Neural cell (in vitro differentiated cells): ENCODE results near the gene ANKRD28. TPM values are rescaled to one million over a fixed set of nuclear protein-coding genes. Genes with fewer than 3 reads are reported as not detected.

Experiments
- H2AFZ ChIP-seq: fragments of 200-600, 300-800 bp; sonication (generic), shearing (Covaris generic); 2 replicates; pipeline ENCODE4 v1.6.0; 2014; ENCODE audit warnings: low read depth, mild to moderate bottlenecking, antibody characterized with exemption, low read length, moderate library complexity
- H3F3A ChIP-seq: fragments of 200-600 bp; shearing (Covaris generic); 2 replicates; pipeline ENCODE4 v1.6.1; 2016; ENCODE audit warnings: mild to moderate bottlenecking, moderate library complexity, mixed read lengths, antibody characterized with exemption, low read length; ENCODE audit not compliant: insufficient read depth, poor library complexity, severe bottlenecking
- H3K27ac ChIP-seq: fragments of 200-600, 300-800 bp; sonication (generic), shearing (Covaris generic); 2 replicates; pipeline ENCODE4 v1.5.1; 2014; ENCODE audit warnings: mild to moderate bottlenecking, low read length, moderate library complexity
- H3K27me3 ChIP-seq: fragments of 300-800, 200-600 bp; sonication (generic), shearing (Covaris generic); 2 replicates; pipeline ENCODE4 v1.6.0; 2014; ENCODE audit warnings: mild to moderate bottlenecking, low read depth, low read length, moderate library complexity; ENCODE audit not compliant: insufficient read depth
- H3K36me3 ChIP-seq: fragments of 300-800, 200-600 bp; sonication (generic), shearing (Covaris generic); 2 replicates; pipeline ENCODE4 v1.5.1; 2014; ENCODE audit warnings: mild to moderate bottlenecking, antibody characterized with exemption, low read length, moderate library complexity; ENCODE audit not compliant: insufficient read depth
- H3K4me2 ChIP-seq: fragments of 300-800, 200-600 bp; sonication (generic), shearing (Covaris generic); 2 replicates; pipeline ENCODE4 v1.6.0; 2014; ENCODE audit warnings: mild to moderate bottlenecking, low read length
- H3K4me3 ChIP-seq: fragments of 300-800, 200-600 bp; sonication (generic), shearing (Covaris generic); 2 replicates; pipeline ENCODE4 v1.5.1; 2014; ENCODE audit warnings: mild to moderate bottlenecking, low read length, moderate library complexity
- H3K79me2 ChIP-seq: fragments of 200-600 bp; shearing (Covaris generic); replicated peaks from 2 replicates; pipeline ENCODE4 v1.6.0; 2014; ENCODE audit warnings: mild to moderate bottlenecking, low read length, moderate library complexity; ENCODE audit not compliant: insufficient read depth
- H3K9ac ChIP-seq: fragments of 300-800, 200-600 bp; sonication (generic), shearing (Covaris generic); 2 replicates; pipeline ENCODE4 v1.6.1; 2016; ENCODE audit warnings: mild to moderate bottlenecking, low read length, mixed read lengths
- H3K9me2 ChIP-seq: fragments of 200-600 bp; shearing (Covaris generic); 2 replicates; pipeline ENCODE4 v1.6.1; 2016; ENCODE audit warnings: mild to moderate bottlenecking, low read length, mixed read lengths; ENCODE audit not compliant: insufficient read depth
- H3K9me3 ChIP-seq: fragments of 200-600, 300-800 bp; sonication (generic), shearing (Covaris generic); 2 replicates; pipeline ENCODE4 v1.6.1; 2016; ENCODE audit warnings: mild to moderate bottlenecking, mixed run types, low read length, moderate library complexity, mixed read lengths
- H4K20me1 ChIP-seq: fragments of 200-600 bp; shearing (Covaris generic); 2 replicates; pipeline ENCODE4 v1.6.1; 2016; ENCODE audit warnings: mild to moderate bottlenecking, mixed run types; ENCODE audit not compliant: insufficient read depth
- EP300 ChIP-seq: fragments of 450-650 bp; conservative IDR thresholded peaks from 2 replicates; pipeline ENCODE4 v1.6.1; 2014; ENCODE audit warnings: antibody characterized with exemption, mild to moderate bottlenecking, moderate library complexity; ENCODE audit not compliant: poor library complexity, severe bottlenecking
- EZH2 ChIP-seq: fragments of 200-600, 300-800 bp; shearing (Covaris generic), sonication (generic); IDR thresholded peaks from 2 replicates; pipeline ENCODE4 v1.6.1; 2014; ENCODE audit warnings: antibody characterized with exemption, low read length, borderline replicate concordance, mild to moderate bottlenecking; ENCODE audit not compliant: insufficient read depth, poor library complexity, severe bottlenecking
- MXI1 ChIP-seq: fragments of 450-650 bp; conservative IDR thresholded peaks from 2 replicates; pipeline ENCODE4 v1.6.1; 2014; ENCODE audit warnings: antibody characterized with exemption, mild to moderate bottlenecking; ENCODE audit not compliant: poor library complexity, severe bottlenecking
- POLR2AphosphoS5 ChIP-seq: IDR thresholded peaks from 2 replicates; pipeline ENCODE4 v1.6.1; 2012
- RAD21 ChIP-seq: fragments of 450-650 bp; conservative IDR thresholded peaks from 2 replicates; pipeline ENCODE4 v1.6.1; 2014; ENCODE audit warnings: antibody characterized with exemption, mild to moderate bottlenecking, moderate library complexity
- SMC3 ChIP-seq: fragments of 450-650 bp; conservative IDR thresholded peaks from 2 replicates; pipeline ENCODE4 v1.6.1; 2014; ENCODE audit warnings: antibody characterized with exemption, mild to moderate bottlenecking, moderate library complexity; ENCODE audit not compliant: poor library complexity
- TAF1 ChIP-seq: IDR thresholded peaks from 2 replicates; pipeline ENCODE4 v1.6.1; 2012; ENCODE audit warnings: low read depth
- polyA plus RNA-seq: library from polyadenylated mRNA; depleted of rRNA; stranded (reverse); fragments of >200 nt; gene quantifications from 2 replicates; pipeline ENCODE4 v1.2.3, GENCODE V29; 2014
- TF ChIP-seq, protein P1 (sequence below): IDR thresholded peaks from 2 replicates; pipeline ENCODE4 v1.6.1; 2012; ENCODE audit warnings: borderline replicate concordance
- TF ChIP-seq, protein P2 (sequence below): fragments of 450-650 bp; IDR thresholded peaks from 2 replicates; pipeline ENCODE4 v1.5.1; 2014; ENCODE audit warnings: antibody characterized with exemption, mild to moderate bottlenecking, moderate library complexity; ENCODE audit not compliant: poor library complexity, severe bottlenecking

ANKRD28 gene
- polyA plus RNA-seq, 1 donor from 2014 or later = 101 TPM

DNA sequence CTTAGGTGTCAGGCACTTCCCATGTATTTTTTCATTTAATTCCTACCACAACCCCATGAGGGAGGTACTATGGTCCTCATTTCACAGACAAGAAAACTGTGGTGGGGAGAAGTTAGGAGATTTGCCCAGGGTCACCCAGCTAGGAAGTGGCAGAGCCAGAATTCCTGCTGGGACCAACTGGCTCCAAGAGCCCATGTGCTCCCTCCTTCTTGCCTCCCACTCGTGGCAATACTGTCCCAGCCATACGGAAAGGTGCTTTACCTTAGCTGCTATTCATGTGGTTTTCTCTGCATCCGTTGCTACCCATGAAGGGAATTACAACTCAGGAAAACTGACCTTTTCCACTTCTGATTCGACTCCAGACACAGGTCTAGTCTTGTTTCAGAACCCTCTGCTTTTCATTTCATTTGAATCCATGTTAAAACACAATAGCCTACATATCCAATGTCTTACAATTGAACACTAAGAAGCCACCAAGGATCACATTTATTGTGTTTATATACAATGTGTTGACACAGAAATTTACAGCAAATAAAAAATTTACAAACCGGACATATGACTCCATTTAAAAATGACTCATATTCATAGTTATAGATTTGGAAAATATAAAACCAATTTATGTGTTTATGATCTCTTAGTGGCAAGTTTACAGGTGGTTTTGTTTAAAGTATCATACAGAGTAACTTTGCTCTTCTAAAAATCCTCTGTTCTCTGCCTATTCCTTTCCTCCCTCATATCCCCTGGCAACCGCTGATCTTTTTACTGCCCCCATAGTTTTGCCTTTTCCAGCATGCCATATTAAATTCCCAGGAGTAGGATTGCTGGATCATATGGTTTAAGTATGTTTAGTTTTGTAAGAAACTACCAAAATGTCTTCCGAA is 137.5 kb downstream of the ANKRD28 start:
- H3K4me2 ChIP-seq = no peak overlapping the region
- no peaks in the 10 kb centered on the region for H3K27me3 ChIP-seq
- no peaks in the 10 kb centered on the region for H3K9me2 ChIP-seq
- no peak overlapping the region for H2AFZ ChIP-seq
- no peaks in the 10 kb centered on the region for H3K36me3 ChIP-seq
- no peak overlapping the region for H3K9ac ChIP-seq
- TF ChIP-seq, protein P1, sequence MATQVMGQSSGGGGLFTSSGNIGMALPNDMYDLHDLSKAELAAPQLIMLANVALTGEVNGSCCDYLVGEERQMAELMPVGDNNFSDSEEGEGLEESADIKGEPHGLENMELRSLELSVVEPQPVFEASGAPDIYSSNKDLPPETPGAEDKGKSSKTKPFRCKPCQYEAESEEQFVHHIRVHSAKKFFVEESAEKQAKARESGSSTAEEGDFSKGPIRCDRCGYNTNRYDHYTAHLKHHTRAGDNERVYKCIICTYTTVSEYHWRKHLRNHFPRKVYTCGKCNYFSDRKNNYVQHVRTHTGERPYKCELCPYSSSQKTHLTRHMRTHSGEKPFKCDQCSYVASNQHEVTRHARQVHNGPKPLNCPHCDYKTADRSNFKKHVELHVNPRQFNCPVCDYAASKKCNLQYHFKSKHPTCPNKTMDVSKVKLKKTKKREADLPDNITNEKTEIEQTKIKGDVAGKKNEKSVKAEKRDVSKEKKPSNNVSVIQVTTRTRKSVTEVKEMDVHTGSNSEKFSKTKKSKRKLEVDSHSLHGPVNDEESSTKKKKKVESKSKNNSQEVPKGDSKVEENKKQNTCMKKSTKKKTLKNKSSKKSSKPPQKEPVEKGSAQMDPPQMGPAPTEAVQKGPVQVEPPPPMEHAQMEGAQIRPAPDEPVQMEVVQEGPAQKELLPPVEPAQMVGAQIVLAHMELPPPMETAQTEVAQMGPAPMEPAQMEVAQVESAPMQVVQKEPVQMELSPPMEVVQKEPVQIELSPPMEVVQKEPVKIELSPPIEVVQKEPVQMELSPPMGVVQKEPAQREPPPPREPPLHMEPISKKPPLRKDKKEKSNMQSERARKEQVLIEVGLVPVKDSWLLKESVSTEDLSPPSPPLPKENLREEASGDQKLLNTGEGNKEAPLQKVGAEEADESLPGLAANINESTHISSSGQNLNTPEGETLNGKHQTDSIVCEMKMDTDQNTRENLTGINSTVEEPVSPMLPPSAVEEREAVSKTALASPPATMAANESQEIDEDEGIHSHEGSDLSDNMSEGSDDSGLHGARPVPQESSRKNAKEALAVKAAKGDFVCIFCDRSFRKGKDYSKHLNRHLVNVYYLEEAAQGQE = no peak
- TF ChIP-seq MXI1 (no peak), SMC3 (no peak), RAD21 (no peak), EP300 (no peak), TAF1 (no peak), POLR2AphosphoS5 (no peak), EZH2 (no peak)
- TF ChIP-seq, protein P2, sequence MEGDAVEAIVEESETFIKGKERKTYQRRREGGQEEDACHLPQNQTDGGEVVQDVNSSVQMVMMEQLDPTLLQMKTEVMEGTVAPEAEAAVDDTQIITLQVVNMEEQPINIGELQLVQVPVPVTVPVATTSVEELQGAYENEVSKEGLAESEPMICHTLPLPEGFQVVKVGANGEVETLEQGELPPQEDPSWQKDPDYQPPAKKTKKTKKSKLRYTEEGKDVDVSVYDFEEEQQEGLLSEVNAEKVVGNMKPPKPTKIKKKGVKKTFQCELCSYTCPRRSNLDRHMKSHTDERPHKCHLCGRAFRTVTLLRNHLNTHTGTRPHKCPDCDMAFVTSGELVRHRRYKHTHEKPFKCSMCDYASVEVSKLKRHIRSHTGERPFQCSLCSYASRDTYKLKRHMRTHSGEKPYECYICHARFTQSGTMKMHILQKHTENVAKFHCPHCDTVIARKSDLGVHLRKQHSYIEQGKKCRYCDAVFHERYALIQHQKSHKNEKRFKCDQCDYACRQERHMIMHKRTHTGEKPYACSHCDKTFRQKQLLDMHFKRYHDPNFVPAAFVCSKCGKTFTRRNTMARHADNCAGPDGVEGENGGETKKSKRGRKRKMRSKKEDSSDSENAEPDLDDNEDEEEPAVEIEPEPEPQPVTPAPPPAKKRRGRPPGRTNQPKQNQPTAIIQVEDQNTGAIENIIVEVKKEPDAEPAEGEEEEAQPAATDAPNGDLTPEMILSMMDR = no peak
- H4K20me1 ChIP-seq = no peaks in the 10 kb centered on the region
- no peaks in the 10 kb centered on the region for H3K9me3 ChIP-seq
- no peak overlapping the region for H3K27ac ChIP-seq
- H3K79me2 ChIP-seq = no peaks in the 10 kb centered on the region
- no peaks in the 10 kb centered on the region for H3F3A ChIP-seq
- H3K4me3 ChIP-seq = no peak overlapping the region

DNA sequence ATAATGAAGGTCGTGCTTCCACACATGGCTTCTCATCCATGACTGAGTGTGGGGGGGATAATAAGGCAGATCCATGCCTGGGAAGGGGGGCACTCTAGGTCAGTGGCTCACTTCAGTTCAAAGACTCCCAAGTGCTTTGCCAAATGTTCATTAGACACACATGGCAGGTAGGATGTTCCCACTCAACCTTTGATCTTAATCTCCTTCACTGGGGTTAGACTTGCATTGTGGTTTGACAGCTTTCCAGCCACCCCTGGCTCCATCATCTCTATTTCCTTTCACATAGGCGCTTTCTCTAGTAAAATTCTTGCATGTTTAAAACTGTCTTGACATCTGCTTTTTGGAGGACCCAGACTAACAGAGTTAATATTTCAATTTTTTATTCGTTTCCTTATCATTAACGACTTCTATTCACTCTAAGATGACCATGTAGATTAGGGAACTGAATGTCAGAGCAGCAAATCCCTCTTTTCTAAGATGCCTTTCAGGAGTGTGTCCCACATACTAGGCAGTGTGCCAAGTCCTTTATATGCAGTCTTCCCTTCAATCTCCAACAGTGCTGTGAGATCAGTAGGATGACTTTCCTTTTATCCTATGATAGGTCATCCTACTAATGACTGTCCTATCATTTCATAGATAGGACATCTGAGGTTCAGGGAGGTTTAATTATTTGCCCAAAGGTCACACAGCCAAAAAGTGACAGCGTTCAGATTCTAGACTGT is 138.4 kb downstream of the ANKRD28 start:
- TF ChIP-seq, protein P2 = no peak
- TF ChIP-seq, protein P1 = no peak
- TF ChIP-seq TAF1 = no peak
- TF ChIP-seq EZH2 = no peak
- no peak for TF ChIP-seq EP300
- no peak for TF ChIP-seq RAD21
- TF ChIP-seq MXI1 = no peak
- TF ChIP-seq POLR2AphosphoS5 = no peak
- TF ChIP-seq SMC3 = no peak
- H3K36me3 ChIP-seq = no peaks in the 10 kb centered on the region
- no peak overlapping the region for H2AFZ ChIP-seq

More for the DNA sequence above, 138.4 kb downstream of the ANKRD28 start:
- Histone ChIP-seq H3K9me2 (no peaks in the 10 kb centered on the region), H3K4me2 (no peak overlapping the region), H3F3A (no peaks in the 10 kb centered on the region), H3K27ac (no peak overlapping the region), H4K20me1 (no peaks in the 10 kb centered on the region), H3K27me3 (no peaks in the 10 kb centered on the region), H3K79me2 (no peaks in the 10 kb centered on the region), H3K9me3 (no peaks in the 10 kb centered on the region), H3K4me3 (no peak overlapping the region), H3K9ac (no peak overlapping the region)
